ENCODE measurements around the gene GLB1L3.
"Not testable (repeated sequence)": the region's sequence is repeated elsewhere in the genome, so short reads cannot be mapped to it uniquely, and the experiment has no call there.

Gene GLB1L3

GRCh38 chr11:134276396-134277182, 410 bp downstream of the GLB1L3 start:
- DNase-seq: no peak

GRCh38 chr11:134277183-134278001, 1.2 kb downstream of the GLB1L3 start:
- DNase-seq: no peak

- DNase-seq: no peak
These were observed 2.2 kb downstream of the GLB1L3 start for GRCh38 chr11:134278356-134278755.

GRCh38 chr11:134281635-134282034, 5.5 kb downstream of the GLB1L3 start:
- not testable (repeated sequence) for DNase-seq

GRCh38 chr11:134282121-134283045, 6.2 kb downstream of the GLB1L3 start:
- DNase-seq: no peak

- DNase-seq: no peak
These were observed 7.5 kb downstream of the GLB1L3 start for GRCh38 chr11:134283461-134284230.

GRCh38 chr11:134284349-134284748, 8.2 kb downstream of the GLB1L3 start:
- not testable (repeated sequence) for DNase-seq

- no peak for DNase-seq
These were observed 11.4 kb downstream of the GLB1L3 start for GRCh38 chr11:134287561-134287960.

GRCh38 chr11:134288486-134288885, 12.3 kb downstream of the GLB1L3 start:
- DNase-seq: no peak

GRCh38 chr11:134289167-134289566, 13.0 kb downstream of the GLB1L3 start:
- no peak for DNase-seq

GRCh38 chr11:134289789-134290188, 13.6 kb downstream of the GLB1L3 start:
- no peak for DNase-seq

GRCh38 chr11:134290646-134291045, 14.5 kb downstream of the GLB1L3 start:
- no peak for DNase-seq

GRCh38 chr11:134291196-134291595, 15.0 kb downstream of the GLB1L3 start:
- DNase-seq: no peak

- no peak for DNase-seq
These were observed 16.5 kb downstream of the GLB1L3 start for GRCh38 chr11:134292661-134293060.

GRCh38 chr11:134293119-134294113, 17.2 kb downstream of the GLB1L3 start:
- no peak for DNase-seq

- DNase-seq: no peak
These were observed 18.5 kb downstream of the GLB1L3 start for GRCh38 chr11:134294664-134295063.

- no peak for DNase-seq
These were observed 36.0 kb downstream of the GLB1L3 start for GRCh38 chr11:134312223-134312622.

GRCh38 chr11:134312807-134313206, 36.6 kb downstream of the GLB1L3 start:
- no peak for DNase-seq

GRCh38 chr11:134313379-134313778, 37.2 kb downstream of the GLB1L3 start:
- no peak for DNase-seq

- no peak for DNase-seq
These were observed 37.8 kb downstream of the GLB1L3 start for GRCh38 chr11:134313821-134314607.

Data from NCI-H2107 (cell line).